Retina (tissue), 1 donor: Measurements from ENCODE around the gene VRK3.

Experiments used
- DNase-seq: peaks from one replicate; pipeline ENCODE4 v3.0.0-alpha.2; 2016

Gene VRK3

GRCh38 chr19:49927526-49928264, 97.5 kb downstream of the VRK3 start:
- no peak for DNase-seq

- DNase-seq = no peak
Observed at GRCh38 chr19:49926515-49926914, 98.7 kb downstream of the VRK3 start.
